ENCODE data around the gene PPARA.

- TF ChIP-seq, protein P1, sequence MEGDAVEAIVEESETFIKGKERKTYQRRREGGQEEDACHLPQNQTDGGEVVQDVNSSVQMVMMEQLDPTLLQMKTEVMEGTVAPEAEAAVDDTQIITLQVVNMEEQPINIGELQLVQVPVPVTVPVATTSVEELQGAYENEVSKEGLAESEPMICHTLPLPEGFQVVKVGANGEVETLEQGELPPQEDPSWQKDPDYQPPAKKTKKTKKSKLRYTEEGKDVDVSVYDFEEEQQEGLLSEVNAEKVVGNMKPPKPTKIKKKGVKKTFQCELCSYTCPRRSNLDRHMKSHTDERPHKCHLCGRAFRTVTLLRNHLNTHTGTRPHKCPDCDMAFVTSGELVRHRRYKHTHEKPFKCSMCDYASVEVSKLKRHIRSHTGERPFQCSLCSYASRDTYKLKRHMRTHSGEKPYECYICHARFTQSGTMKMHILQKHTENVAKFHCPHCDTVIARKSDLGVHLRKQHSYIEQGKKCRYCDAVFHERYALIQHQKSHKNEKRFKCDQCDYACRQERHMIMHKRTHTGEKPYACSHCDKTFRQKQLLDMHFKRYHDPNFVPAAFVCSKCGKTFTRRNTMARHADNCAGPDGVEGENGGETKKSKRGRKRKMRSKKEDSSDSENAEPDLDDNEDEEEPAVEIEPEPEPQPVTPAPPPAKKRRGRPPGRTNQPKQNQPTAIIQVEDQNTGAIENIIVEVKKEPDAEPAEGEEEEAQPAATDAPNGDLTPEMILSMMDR (conservative IDR thresholded peaks at IDR 0.05 in 1 of 2, IDR thresholded peaks at IDR 0.05 in 1 of 2; ENCODE audit: low read depth in 1 of 2, low read length in 2 of 2), result no peak
- no peak for TF ChIP-seq EZH2 (IDR thresholded peaks at IDR 0.05; ENCODE audit: low read length, missing control alignments)
These were observed 33.4 kb downstream of the PPARA start for GRCh38 chr22:46183733-46184132.

Data from fibroblast of lung (primary cell).